Stimulated activated CD4-positive, alpha-beta T cell treated with anti-CD3 and anti-CD28 coated beads, Interleukin-2, amount 100 ng/mL, for 48 hours (primary cell): ENCODE results near the gene GYS1.

Source experiments
- DNase-seq, 2 donors: peaks; one replicate each; pipeline ENCODE4 v3.0.0-alpha.2; 2020

The GYS1 gene

GRCh38 chr19:48963371-48964204 is 29.5 kb downstream of the GYS1 start:
- DNase-seq: peak; percentile 57 to 58

GRCh38 chr19:48962849-48963165 is 30.3 kb downstream of the GYS1 start:
- DNase-seq: no peak

DNA sequence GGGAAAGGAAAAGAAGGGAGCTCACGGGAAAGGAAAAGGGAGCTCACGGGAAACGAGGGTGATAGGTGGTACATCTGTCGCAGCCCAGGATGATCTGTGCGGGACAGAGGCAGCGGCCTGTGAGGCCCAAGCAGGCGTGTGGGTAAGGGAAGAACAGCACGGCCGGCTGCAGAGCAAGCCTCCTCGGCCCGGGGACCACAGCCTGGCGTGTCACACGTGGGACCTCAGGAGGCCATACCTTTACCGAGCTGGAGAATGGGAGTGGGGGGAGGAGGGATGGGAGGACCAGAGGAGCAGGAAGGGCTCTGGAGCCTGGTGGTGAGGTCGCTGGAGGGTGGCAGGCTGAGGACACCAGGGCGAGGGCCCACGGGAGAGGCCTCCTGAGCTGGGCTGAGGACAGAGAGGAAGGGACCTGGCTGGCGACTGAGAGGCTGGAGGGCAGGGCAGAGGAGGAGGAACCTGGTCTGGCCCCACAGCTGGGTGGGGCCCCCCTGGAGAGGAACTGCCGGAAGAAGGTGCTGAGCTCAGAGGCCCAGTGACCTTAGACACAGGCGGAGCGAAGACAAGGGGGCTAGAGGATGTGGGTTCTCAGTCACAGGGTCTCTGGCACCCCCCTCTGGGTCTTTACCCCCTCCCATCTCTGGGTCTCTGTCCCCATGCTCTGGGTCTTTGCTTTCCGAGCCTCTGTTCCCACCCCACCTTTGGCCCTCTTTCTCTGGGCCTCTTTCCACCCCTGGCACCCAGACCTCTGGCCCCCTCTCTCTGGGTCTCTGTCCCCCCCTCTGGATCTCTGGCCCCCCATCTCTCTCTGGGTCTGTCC is 30.9 kb downstream of the GYS1 start:
- DNase-seq: peak in 1 of 2 donors; percentile 42

DNA sequence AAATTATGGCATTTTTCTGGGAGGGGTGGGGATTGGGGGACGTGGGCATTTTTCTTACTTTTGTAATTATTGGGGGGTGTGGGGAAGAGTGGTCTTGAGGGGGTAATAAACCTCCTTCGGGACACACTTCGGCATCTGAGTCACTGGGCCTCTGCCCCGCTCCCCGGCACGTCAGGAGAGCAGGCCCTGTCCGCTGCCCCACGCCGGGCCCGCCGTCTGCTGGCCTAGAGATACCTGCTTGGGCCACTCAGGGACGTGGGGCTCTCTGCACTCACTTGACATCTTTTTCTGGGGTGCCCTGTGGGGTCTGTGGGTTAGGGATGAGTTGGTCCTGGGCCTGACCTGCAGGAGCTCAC is 31.5 kb downstream of the GYS1 start:
- no peak for DNase-seq

DNA sequence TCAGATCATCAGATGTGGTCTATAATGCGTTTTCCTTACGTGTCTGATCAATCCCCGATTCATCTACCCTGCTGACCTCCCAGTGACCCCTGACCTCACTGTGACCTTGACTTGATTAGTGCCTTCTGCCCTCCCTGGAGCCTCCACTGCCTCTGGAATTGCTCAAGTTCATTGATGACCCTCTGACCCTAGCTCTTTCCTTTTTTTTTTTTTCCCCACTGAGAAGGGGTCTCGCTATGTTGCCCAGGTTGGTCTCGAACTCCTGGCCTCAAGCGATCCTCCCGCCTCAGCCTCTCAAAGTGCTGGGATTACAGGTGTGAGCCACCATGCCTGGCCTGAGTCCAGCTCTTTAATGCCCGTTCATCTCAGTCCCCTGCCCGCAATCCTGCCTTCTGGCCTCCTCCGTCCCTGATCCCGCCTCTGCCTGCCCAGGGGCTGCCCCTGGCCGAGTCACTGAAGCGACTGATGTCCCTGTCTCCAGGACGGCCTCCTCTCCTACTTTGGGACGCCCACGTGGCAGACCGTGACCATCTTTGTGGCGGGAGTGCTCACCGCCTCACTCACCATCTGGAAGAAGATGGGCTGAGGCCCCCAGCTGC is 32.0 kb downstream of the GYS1 start:
- no peak for DNase-seq

DNA sequence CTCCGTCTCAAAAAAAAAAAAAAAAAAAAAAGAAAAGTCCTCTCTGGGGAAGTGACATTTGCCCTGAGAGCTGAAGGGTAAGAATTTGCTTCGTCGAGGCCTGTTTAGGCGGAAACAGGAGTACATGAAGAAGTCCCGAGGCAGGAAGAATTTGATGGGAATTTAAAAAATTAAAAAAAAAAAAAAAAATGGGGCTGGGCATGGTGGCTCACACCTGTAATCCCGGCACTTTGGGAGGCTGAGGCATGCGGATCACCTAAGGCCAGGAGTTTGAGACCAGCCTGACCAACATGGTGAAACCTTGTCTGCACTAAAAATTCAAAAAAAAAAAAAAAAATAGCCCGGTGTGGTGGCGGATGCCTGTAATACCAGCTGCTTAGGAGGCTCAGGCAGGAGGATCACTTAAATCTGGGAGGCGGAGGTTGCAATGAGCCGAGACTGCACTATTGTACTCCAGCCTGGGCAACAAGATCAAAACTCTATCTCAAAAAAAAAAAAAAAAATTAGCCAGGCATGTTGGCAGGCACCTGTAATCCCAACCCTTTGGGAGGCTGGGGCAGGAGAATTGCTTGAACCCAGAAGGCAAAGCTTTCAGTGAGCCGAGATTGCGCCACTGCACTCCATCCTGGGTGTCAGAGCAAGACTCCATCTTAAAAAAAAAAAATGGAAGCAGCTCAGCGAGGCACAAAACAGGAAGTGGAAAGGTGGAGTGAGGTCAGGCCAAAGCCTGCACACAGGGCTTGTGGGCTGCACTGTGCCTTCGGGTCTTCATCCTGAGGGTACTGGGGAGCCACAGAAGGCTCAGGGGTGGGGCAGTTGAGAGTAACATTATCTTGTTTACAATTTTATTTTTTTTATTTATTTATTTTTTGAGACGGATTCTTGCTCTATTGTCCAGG is 33.5 kb downstream of the GYS1 start:
- DNase-seq: no peak

GRCh38 chr19:48958006-48958405 is 35.1 kb downstream of the GYS1 start:
- DNase-seq: no peak

DNA sequence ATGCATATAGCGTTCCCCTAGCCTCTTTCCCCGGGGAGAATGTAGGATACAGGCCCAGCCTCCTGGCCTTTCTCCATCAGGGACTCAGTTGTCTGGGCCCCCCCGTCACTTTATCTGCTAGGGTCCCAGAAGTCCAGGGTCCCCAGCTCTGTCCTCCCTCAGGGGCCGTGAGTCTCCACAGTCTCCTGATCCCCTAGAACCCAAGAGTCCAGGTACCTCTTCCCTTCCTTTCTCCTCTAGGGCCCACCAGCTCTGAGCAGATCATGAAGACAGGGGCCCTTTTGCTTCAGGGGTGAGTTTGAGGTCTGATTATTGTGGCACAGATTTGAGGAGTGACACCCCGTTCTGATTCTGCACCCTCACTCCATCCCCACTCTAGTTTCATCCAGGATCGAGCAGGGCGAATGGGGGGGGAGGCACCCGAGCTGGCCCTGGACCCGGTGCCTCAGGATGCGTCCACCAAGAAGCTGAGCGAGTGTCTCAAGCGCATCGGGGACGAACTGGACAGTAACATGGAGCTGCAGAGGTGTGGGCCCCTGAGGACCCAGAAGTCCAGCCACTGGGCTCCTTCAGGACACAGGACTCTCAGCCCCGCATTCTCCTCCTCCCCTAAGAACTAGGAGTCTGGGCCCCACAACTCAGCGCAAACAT is 37.7 kb downstream of the GYS1 start:
- DNase-seq: no peak

- peak; percentile 95 to 97 for DNase-seq
These were observed 38.4 kb downstream of the GYS1 start, which contains the start of gene BAX for GRCh38 chr19:48954595-48955307. BAX (plus strand) TSS chr19:48954875; CDS start chr19:48954929, 54 bp downstream.

DNA sequence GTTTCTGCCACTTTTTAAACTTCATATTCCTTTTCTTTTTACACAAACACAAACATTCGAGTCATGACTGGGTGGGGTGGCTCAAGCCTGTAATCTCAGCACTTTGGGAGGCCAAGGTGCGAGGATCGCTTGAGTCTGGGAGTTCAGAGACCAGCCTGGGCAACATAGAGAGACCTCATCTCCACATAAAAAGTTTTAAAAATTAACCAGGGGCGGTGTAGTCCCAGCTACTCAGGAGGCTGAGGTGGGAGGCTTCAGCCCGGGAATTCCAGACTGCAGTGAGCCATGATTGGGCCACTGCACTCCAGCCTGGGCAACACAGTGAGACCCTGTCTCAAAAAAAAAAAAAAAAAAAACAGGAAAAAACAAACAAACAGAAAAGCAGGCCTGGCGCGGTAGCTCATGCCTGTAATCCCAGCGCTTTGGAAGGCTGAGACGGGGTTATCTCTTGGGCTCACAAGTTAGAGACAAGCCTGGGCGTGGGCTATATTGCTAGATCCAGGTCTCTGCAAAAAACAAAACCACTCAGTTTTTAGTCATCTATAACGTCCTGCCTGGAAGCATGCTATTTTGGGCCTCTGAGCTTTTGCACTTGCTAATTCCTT is 39.0 kb downstream of the GYS1 start:
- no peak for DNase-seq

DNA sequence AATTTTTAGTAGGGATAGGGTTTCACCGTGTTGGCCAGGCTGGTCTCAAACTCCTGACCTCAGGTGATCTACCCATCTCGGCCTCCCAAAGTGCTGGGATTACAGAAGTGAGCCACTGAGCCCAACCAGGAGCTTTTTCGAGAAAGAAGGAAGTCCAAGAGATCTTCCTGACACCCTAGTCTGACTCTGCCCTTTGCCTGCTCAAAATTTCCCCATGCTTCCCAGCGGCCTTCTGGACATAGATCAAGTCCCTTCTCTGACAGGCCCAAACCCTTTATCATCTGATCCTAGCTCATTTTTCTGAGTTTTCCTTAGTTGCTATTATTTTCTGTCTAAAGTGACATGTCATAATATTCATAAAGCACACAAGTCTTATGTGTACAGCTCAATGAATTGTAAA is 40.0 kb downstream of the GYS1 start:
- no peak for DNase-seq

GRCh38 chr19:48950830-48951519 is 42.1 kb downstream of the GYS1 start:
- DNase-seq: no peak

DNA sequence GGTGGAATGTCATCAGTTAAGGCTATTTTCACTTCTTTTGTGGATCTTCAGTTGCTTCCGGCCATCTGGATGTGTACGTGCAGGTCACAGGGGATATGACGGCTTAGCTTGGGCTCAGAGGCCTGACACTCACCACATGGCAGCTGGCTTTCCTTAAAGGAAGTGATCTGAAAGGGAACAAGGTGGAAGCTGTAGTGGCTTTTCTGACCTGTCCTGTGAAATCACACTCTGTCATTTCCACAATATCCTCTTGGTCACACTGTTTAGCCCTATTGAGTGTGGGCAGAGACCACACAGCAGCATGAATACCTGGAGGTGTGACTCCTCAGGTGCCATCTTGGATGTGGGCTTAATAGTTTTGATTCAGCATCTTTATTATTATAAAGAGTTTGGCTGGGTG is 43.0 kb downstream of the GYS1 start:
- no peak for DNase-seq

- DNase-seq: no peak
These were observed 45.9 kb downstream of the GYS1 start for GRCh38 chr19:48947258-48947542.

DNA sequence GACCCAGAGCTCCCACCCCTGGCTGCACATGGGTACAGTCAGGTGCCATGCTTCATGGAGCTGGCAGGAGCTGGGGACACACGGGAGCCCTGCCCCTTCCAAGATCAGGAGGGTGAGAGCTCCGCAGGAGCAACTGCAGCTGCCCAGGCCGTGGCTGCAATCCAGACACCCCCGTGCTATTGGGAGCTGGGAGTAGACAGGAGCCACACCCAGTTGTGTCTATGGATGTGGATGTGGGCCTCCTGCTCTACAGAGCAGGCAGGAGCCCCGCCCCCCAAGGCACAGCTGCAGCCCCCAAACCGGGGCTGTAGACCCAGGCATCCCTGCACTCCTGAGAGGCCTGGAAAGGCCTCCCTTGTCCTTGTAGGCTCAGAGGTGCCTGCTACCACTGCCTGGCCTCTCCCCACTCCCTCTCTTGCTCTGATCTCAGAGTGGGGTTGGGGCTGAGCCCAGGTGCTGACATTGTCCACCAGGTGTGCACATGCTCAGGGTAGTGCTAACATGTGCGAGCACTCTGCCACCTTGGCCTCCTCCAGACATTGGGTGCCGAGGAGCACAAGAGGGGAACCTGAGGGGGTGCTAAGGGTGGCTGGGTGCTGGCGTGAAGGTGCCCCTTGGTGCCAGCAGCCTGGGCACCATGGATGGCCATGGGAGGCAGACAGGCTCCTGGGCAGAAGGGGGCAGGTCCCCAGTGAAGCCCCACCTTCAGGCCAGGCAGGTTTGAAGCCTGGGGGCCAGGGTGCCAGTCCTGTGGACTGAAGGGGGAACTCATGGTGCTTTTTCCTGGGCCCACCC is 46.4 kb downstream of the GYS1 start:
- no peak for DNase-seq

DNA sequence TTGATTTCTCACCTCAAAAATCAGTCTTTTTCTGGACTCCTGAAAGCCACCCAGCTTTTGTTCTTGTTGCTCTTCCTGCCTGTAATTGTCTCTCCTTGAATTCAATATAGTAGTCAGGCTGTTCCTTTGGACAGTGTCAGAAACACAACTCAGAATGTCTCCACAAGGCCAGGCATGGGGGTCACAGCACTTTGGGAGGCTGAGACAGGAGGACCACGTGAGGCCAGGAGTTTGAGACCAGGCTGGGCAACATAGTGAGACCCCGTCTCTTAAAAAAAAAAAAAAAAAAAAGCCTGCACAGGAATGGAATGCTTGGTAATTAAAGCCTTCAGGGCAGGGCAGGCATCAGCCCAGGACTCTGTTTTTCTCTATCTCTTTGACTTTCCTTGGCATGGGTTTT is 47.3 kb downstream of the GYS1 start:
- no peak for DNase-seq

DNA sequence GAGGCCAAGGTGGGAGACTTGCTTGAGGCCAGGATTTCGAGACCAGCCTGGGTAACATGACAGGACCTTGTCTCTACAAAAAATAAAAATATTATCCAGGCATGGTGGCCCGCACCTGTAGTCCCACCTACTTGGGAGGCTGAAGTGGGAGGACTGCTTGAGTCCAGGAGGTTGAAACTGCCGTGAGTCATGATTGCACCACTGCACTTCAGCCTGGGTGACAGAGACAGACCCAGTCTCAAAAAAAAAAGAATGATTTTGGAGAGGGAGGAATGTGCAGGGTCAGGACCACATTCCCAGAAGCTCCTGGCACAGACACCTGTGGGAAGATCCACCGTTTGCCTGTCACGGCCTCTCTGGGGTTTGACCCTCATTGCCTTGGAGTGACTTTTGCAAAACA is 47.7 kb downstream of the GYS1 start:
- no peak for DNase-seq

GRCh38 chr19:48943081-48943480 is 50.0 kb downstream of the GYS1 start:
- no peak for DNase-seq

DNA sequence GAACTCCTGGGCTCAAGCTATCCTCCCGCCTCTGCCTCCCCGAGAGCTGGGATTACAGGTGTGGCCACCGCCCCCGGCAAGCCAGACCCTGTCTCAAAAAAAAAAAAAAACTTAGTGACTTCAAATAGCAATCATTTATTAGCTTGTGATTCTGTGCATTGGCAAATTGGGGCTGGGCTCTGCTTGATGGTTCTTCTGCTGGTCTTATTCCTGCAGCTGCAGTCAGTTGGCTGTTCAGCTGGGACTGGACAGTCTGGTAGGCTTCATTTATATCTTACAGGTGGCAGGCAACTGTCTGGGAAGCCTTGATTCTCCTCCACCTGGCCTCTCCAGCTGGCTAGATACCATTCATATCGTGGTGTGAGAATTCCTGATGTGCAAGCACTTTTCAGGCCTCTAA is 52.2 kb downstream of the GYS1 start:
- DNase-seq: no peak

GRCh38 chr19:48938256-48938655 is 54.9 kb downstream of the GYS1 start:
- DNase-seq: no peak
